GM19438 (cell line): ENCODE data around the gene BLMH.
A peak's percentile ranks its signal among the peaks of the same experiment; 100 is the strongest.

Source experiments
- ATAC-seq: cut with Tn5 transposase; IDR thresholded peaks from one replicate; pipeline ENCODE4 v1.9.1; 2021; ENCODE audit warnings: low read depth; ENCODE audit not compliant: unreplicated experiment

Gene BLMH

GRCh38 chr17:30291543-30292285, at the start of gene BLMH:
TSS of gene BLMH (minus strand) at chr17:30291944. CDS start at chr17:30291819, 125 bp downstream.
- ATAC-seq: peak; percentile 63

- no peak for ATAC-seq
Measured at GRCh38 chr17:30340801-30341356, 49.1 kb upstream of the BLMH start.

GRCh38 chr17:30339086-30339485, 47.3 kb upstream of the BLMH start:
- no peak for ATAC-seq

- ATAC-seq: no peak
Measured at GRCh38 chr17:30337393-30337999, 45.8 kb upstream of the BLMH start.

GRCh38 chr17:30336369-30337171, 44.8 kb upstream of the BLMH start:
- ATAC-seq: no peak

- no peak for ATAC-seq
Measured at GRCh38 chr17:30334421-30334820, 42.7 kb upstream of the BLMH start.

- no peak for ATAC-seq
Measured at GRCh38 chr17:30333503-30334360, 42.0 kb upstream of the BLMH start, which contains the start of gene TMIGD1. TSS of gene TMIGD1 (minus strand) at chr17:30334057. CDS start at chr17:30332133, 1,924 bp downstream.

GRCh38 chr17:30332057-30332542, 40.4 kb upstream of the BLMH start:
- ATAC-seq: no peak

- no peak for ATAC-seq
Measured at GRCh38 chr17:30326809-30327208, 35.1 kb upstream of the BLMH start.

- no peak for ATAC-seq
Measured at GRCh38 chr17:30324723-30325122, 33.0 kb upstream of the BLMH start.

- ATAC-seq: no peak
Measured at GRCh38 chr17:30323895-30324319, 32.2 kb upstream of the BLMH start.

GRCh38 chr17:30323262-30323894, 31.6 kb upstream of the BLMH start:
- no peak for ATAC-seq

- ATAC-seq: no peak
Measured at GRCh38 chr17:30321314-30321713, 29.6 kb upstream of the BLMH start.

GRCh38 chr17:30318155-30318554, 26.4 kb upstream of the BLMH start:
- no peak for ATAC-seq

GRCh38 chr17:30316736-30317135, 25.0 kb upstream of the BLMH start:
- ATAC-seq: no peak

GRCh38 chr17:30315106-30315505, 23.4 kb upstream of the BLMH start:
- no peak for ATAC-seq

- no peak for ATAC-seq
Measured at GRCh38 chr17:30314474-30314873, 22.7 kb upstream of the BLMH start.

GRCh38 chr17:30312226-30312625, 20.5 kb upstream of the BLMH start:
- no peak for ATAC-seq

GRCh38 chr17:30310562-30310961, 18.8 kb upstream of the BLMH start:
- ATAC-seq: no peak
